GM23248 (cell line): Measurements from ENCODE around the gene EID2. TPM values are rescaled to one million over a fixed set of nuclear protein-coding genes. Genes with fewer than 3 reads are reported as not detected.

Source experiments
- DNase-seq: peaks from one replicate; pipeline ENCODE4 v3.0.0-alpha.2; 2015
- H2AFZ ChIP-seq: fragments of 200-600 bp; sonication (generic); 2 replicates; pipeline ENCODE4 v1.6.1; 2016; ENCODE audit warnings: antibody characterized with exemption
- H3F3A ChIP-seq: fragments of 200-600 bp; sonication (generic); 2 replicates; pipeline ENCODE4 v1.6.1; 2016; ENCODE audit warnings: mild to moderate bottlenecking, antibody characterized with exemption, mixed run types; ENCODE audit not compliant: insufficient read depth
- H3K27ac ChIP-seq: fragments of 200-600 bp; sonication (generic); 2 replicates; pipeline ENCODE4 v1.5.1; 2016; ENCODE audit warnings: mild to moderate bottlenecking
- H3K27me3 ChIP-seq: fragments of 200-600 bp; sonication (generic); replicated peaks from 2 replicates; pipeline ENCODE4 v1.6.1; 2016; ENCODE audit warnings: mild to moderate bottlenecking; ENCODE audit not compliant: insufficient read depth
- H3K36me3 ChIP-seq: fragments of 200-600 bp; sonication (generic); 2 replicates; pipeline ENCODE4 v1.6.1; 2016; ENCODE audit warnings: low read depth, mild to moderate bottlenecking
- H3K4me1 ChIP-seq: fragments of 200-600 bp; sonication (generic); 2 replicates; pipeline ENCODE4 v1.6.1; 2016; ENCODE audit warnings: mild to moderate bottlenecking; ENCODE audit not compliant: insufficient read depth
- H3K4me2 ChIP-seq: fragments of 200-600 bp; sonication (generic); one replicate; pipeline ENCODE4 v1.6.1; 2016; ENCODE audit warnings: mild to moderate bottlenecking; ENCODE audit not compliant: unreplicated experiment
- H3K4me3 ChIP-seq: fragments of 200-600 bp; sonication (generic); 2 replicates; pipeline ENCODE4 v1.5.1; 2016; ENCODE audit warnings: mild to moderate bottlenecking
- H3K79me2 ChIP-seq: fragments of 200-600 bp; sonication (generic); 2 replicates; pipeline ENCODE4 v1.6.1; 2016; ENCODE audit warnings: mild to moderate bottlenecking; ENCODE audit not compliant: insufficient read depth
- H3K9ac ChIP-seq: fragments of 200-600 bp; sonication (generic); 2 replicates; pipeline ENCODE4 v1.6.1; 2016; ENCODE audit warnings: mild to moderate bottlenecking
- H3K9me2 ChIP-seq: fragments of 200-600 bp; sonication (generic); 2 replicates; pipeline ENCODE4 v1.6.1; 2016; ENCODE audit warnings: mixed run types, mild to moderate bottlenecking, moderate library complexity; ENCODE audit not compliant: insufficient read depth
- H3K9me3 ChIP-seq: fragments of 200-600 bp; sonication (generic); one replicate; pipeline ENCODE4 v1.6.1; 2017; ENCODE audit warnings: low read depth
- H4K20me1 ChIP-seq: fragments of 200-600 bp; sonication (generic); 2 replicates; pipeline ENCODE4 v1.6.0; 2016; ENCODE audit not compliant: insufficient read depth
- EZH2 ChIP-seq: fragments of 200-600 bp; sonication (generic); IDR thresholded peaks from 2 replicates; pipeline ENCODE4 v1.6.1; 2018; ENCODE audit warnings: antibody characterized with exemption, mild to moderate bottlenecking; ENCODE audit not compliant: insufficient read depth, poor library complexity, severe bottlenecking
- EZH2phosphoT487 ChIP-seq: fragments of 200-600 bp; sonication (generic); IDR thresholded peaks from 2 replicates; pipeline ENCODE4 v1.6.1; 2018; ENCODE audit warnings: antibody characterized with exemption, moderate library complexity, mild to moderate bottlenecking, low read depth; ENCODE audit not compliant: insufficient read depth
- WGBS, 2 experiments: methylation state at CpG; one replicate each; pipeline ENCODE4 v1.1.6; 2015 to 2017; ENCODE audit warnings: low lambda C conversion rate in 2 of 2, low coverage in 1 of 2; ENCODE audit errors: missing lambda C conversion rate in 2 of 2; 5-methylcytosine and 5-hydroxymethylcytosine counted together
- in situ Hi-C: fragments of 300-500 bp; cut with MboI; formaldehyde crosslinking; loops from 2 replicates; pipeline ENCODE4 v1.15.0; 2020
- polyA plus RNA-seq: library from polyadenylated mRNA; unstranded; fragments of >200 nt; fragmentation: Nextera tagmentation; extraction: Ambion mirVana; gene quantifications from 2 replicates; pipeline ENCODE4 v1.2.1, GENCODE V29; 2016
- total RNA-seq: library from RNA; depleted of rRNA; stranded (reverse); fragments of >200 nt; shearing (Covaris generic); gene quantifications from 2 replicates; pipeline ENCODE4 v1.2.3, GENCODE V29; 2014

EID2 gene
- total and polyA plus RNA-seq, 2 experiments from 2014 or later, result 14.3 to 14.9 TPM

DNA sequence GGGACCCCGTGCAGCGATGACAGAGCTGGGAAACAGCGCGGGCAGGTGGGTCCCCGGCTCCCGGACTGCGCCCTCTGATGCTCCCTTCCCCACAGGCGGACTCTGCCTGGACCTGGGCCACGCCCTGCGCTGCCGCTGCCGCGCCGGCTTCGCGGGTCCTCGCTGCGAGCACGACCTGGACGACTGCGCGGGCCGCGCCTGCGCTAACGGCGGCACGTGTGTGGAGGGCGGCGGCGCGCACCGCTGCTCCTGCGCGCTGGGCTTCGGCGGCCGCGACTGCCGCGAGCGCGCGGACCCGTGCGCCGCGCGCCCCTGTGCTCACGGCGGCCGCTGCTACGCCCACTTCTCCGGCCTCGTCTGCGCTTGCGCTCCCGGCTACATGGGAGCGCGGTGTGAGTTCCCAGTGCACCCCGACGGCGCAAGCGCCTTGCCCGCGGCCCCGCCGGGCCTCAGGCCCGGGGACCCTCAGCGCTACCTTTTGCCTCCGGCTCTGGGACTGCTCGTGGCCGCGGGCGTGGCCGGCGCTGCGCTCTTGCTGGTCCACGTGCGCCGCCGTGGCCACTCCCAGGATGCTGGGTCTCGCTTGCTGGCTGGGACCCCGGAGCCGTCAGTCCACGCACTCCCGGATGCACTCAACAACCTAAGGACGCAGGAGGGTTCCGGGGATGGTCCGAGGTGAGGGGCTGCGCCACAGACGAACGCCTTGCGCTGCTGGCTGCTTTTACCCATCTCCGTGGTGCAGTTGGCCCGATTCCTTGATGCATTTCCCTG is 32.8 kb downstream of the EID2 start:
- no peak for TF ChIP-seq EZH2phosphoT487
- Histone ChIP-seq H3K27ac (no peak overlapping the region), H3K36me3 (no peaks in the 10 kb centered on the region), H3K4me3 (peak overlapping the region; percentile 74), H3K9me2 (no peaks in the 10 kb centered on the region), H3K4me2 (peak overlapping the region; percentile 67), H3K27me3 (peaks cover 15% of the 10 kb centered on the region; the same call in 1 of the 2 replicates), H3K4me1 (no peaks in the 10 kb centered on the region), H2AFZ (peak overlapping the region; percentile 91), H3K9me3 (no peaks in the 10 kb centered on the region), H3K79me2 (no peaks in the 10 kb centered on the region), H3F3A (no peaks in the 10 kb centered on the region), H4K20me1 (no peaks in the 10 kb centered on the region), H3K9ac (no peak overlapping the region)
- in situ Hi-C loops, result no loop called here
- peak; percentile 79 for DNase-seq
- WGBS, 2 experiments, result 4% methylated on average over 89 to 94 of the region's 96 CpGs

DNA sequence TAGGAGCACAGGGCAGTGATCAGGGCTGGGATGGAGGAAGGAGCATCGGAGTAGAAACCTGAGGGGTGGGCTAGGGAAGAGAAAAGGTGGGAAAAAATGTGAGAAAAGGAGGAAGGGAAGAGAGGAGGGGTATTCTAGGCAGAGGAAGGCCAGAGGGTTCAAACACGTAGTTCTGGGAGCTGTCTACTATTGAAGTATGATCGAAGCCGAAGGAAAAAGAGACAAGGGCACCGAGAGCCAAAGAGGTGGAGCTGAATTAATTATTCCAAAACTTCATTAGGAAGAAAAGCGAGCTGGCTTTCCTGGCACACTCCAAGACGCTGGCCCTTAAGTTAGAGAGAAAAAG is 33.4 kb downstream of the EID2 start:
- H3K27me3 ChIP-seq, result peaks cover 15% of the 10 kb centered on the region; the same call in 1 of the 2 replicates
- DNase-seq, result no peak
- H3F3A ChIP-seq, result no peaks in the 10 kb centered on the region
- no peaks in the 10 kb centered on the region for H4K20me1 ChIP-seq
- no peaks in the 10 kb centered on the region for H3K4me1 ChIP-seq
- H2AFZ ChIP-seq, result peak overlapping the region; percentile 77
- H3K4me3 ChIP-seq, result peak overlapping the region; percentile 74
- no peaks in the 10 kb centered on the region for H3K36me3 ChIP-seq
- in situ Hi-C loops, result no loop called here
- 24 to 26% methylated on average over 7 of the region's 7 CpGs for WGBS, 2 experiments
- no peaks in the 10 kb centered on the region for H3K9me3 ChIP-seq
- no peak overlapping the region for H3K27ac ChIP-seq
- TF ChIP-seq EZH2phosphoT487, result no peak
- no peak for TF ChIP-seq EZH2
- no peak overlapping the region for H3K9ac ChIP-seq
- H3K79me2 ChIP-seq, result no peaks in the 10 kb centered on the region
- H3K4me2 ChIP-seq, result no peak overlapping the region
- H3K9me2 ChIP-seq, result no peaks in the 10 kb centered on the region

DNA sequence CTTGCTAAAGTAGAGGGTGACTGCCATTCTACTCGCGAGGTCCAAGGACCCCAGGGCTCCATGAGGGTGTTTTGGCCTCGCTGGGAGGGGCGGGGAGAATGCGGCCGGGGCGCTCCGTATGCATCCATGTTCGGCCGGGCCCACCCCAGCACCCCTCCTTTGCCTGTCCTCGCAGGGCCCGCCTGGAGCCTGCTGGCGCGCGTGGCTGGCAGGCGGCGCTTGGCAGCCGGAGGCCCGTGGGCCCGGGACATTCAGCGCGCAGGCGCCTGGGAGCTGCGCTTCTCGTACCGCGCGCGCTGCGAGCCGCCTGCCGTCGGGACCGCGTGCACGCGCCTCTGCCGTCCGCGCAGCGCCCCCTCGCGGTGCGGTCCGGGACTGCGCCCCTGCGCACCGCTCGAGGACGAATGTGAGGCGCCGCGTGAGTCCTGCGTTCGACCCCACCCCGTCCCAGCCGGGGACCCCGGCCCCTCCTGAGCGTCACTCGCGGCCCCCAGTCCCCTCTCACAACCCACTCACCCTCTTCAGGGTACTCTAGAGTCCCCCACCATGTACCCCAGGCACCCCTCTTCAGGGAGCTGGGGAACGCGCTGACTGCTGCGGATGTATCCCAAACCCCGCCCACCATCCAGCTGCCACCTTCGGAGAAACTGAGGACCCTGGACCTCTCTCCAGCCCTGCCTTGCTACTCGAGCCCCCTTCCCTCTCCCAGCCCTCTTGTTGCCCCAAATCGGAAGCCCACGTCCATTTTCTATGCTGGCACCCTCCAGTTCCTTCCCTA is 37.1 kb downstream of the EID2 start:
- TF ChIP-seq EZH2phosphoT487, result no peak
- TF ChIP-seq EZH2, result no peak
- 0 out of 2 replicates have a peak overlapping the region, but pooled peaks have one; percentile 55 for H2AFZ ChIP-seq
- peak; percentile 93 for DNase-seq
- H3K4me2 ChIP-seq, result no peak overlapping the region
- H3K4me1 ChIP-seq, result 0 out of 2 replicates have a peak, but pooled peaks cover 5% of the 10 kb centered on the region
- H3K36me3 ChIP-seq, result no peaks in the 10 kb centered on the region
- no peak overlapping the region for H3K4me3 ChIP-seq
- H3K9ac ChIP-seq, result no peak overlapping the region
- in situ Hi-C loops, result no loop called here
- H3K79me2 ChIP-seq, result no peaks in the 10 kb centered on the region
- peaks cover 36% of the 10 kb centered on the region for H3K27me3 ChIP-seq
- H3K9me3 ChIP-seq, result no peaks in the 10 kb centered on the region
- no peaks in the 10 kb centered on the region for H3K9me2 ChIP-seq
- WGBS, 2 experiments, result 24 to 35% methylated on average over 26 to 38 of the region's 69 CpGs
- no peak overlapping the region for H3K27ac ChIP-seq
- no peaks in the 10 kb centered on the region for H4K20me1 ChIP-seq
- no peaks in the 10 kb centered on the region for H3F3A ChIP-seq

DNA sequence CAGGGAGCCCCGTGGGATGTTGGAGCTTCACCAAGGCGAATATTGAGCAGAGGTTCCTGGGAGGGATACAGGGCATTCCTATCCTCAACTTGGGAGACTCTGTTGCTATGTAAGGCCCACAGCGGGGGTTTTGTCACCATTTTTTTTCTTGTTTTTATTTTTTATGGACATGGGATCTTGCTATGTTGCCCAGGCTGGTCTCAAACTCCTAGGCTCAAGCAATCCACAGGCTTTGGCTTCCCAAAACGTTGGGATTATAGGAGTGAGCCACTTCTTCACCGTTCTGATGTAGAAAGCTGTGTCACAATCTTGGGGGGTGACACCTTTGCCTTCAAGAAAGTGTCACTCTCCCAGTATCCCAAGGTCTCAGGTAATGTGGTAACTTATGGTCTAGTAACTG is 38.6 kb downstream of the EID2 start:
- Histone ChIP-seq H3K9ac (no peak overlapping the region), H3K9me2 (no peaks in the 10 kb centered on the region), H3K9me3 (no peaks in the 10 kb centered on the region), H3K79me2 (no peaks in the 10 kb centered on the region), H3K4me3 (no peak overlapping the region), H3K27ac (no peak overlapping the region), H3K27me3 (peaks cover 44% of the 10 kb centered on the region), H3K4me1 (0 out of 2 replicates have a peak, but pooled peaks cover 5% of the 10 kb centered on the region), H4K20me1 (no peaks in the 10 kb centered on the region), H2AFZ (no peak overlapping the region), H3K36me3 (no peaks in the 10 kb centered on the region), H3F3A (no peaks in the 10 kb centered on the region), H3K4me2 (no peak overlapping the region)
- no peak for DNase-seq
- in situ Hi-C loops, result no loop called here
- WGBS, 2 experiments, result 64 to 65% methylated on average over 5 of the region's 5 CpGs
- TF ChIP-seq EZH2phosphoT487 (no peak), EZH2 (no peak)
